Erythroblast (primary cell): ENCODE results near the gene CELSR3.

Experiments
- DNase-seq, 2 experiments: peaks; one replicate each; lab custom pipeline; 2025; lab: John Stamatoyannopoulos, UW
- GATA1 ChIP-seq: IDR thresholded peaks from 2 replicates; pipeline ENCODE4 v1.6.1; 2011; ENCODE audit warnings: low read depth, mild to moderate bottlenecking, control low read depth, low read length, moderate library complexity
- POLR2A ChIP-seq: IDR thresholded peaks from 2 replicates; pipeline ENCODE4 v1.6.1; 2011; ENCODE audit warnings: mild to moderate bottlenecking, low read length

The CELSR3 gene, protein sequence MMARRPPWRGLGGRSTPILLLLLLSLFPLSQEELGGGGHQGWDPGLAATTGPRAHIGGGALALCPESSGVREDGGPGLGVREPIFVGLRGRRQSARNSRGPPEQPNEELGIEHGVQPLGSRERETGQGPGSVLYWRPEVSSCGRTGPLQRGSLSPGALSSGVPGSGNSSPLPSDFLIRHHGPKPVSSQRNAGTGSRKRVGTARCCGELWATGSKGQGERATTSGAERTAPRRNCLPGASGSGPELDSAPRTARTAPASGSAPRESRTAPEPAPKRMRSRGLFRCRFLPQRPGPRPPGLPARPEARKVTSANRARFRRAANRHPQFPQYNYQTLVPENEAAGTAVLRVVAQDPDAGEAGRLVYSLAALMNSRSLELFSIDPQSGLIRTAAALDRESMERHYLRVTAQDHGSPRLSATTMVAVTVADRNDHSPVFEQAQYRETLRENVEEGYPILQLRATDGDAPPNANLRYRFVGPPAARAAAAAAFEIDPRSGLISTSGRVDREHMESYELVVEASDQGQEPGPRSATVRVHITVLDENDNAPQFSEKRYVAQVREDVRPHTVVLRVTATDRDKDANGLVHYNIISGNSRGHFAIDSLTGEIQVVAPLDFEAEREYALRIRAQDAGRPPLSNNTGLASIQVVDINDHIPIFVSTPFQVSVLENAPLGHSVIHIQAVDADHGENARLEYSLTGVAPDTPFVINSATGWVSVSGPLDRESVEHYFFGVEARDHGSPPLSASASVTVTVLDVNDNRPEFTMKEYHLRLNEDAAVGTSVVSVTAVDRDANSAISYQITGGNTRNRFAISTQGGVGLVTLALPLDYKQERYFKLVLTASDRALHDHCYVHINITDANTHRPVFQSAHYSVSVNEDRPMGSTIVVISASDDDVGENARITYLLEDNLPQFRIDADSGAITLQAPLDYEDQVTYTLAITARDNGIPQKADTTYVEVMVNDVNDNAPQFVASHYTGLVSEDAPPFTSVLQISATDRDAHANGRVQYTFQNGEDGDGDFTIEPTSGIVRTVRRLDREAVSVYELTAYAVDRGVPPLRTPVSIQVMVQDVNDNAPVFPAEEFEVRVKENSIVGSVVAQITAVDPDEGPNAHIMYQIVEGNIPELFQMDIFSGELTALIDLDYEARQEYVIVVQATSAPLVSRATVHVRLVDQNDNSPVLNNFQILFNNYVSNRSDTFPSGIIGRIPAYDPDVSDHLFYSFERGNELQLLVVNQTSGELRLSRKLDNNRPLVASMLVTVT (N-terminal part only)

GRCh38 chr3:48662753-48663488 is at the start of gene CELSR3:
Gene CELSR3 (minus strand): TSS chr3:48662886. CDS start chr3:48662634, 252 bp downstream.
- peak; percentile 90 to 91 for DNase-seq
- no peak for TF ChIP-seq POLR2A

DNA sequence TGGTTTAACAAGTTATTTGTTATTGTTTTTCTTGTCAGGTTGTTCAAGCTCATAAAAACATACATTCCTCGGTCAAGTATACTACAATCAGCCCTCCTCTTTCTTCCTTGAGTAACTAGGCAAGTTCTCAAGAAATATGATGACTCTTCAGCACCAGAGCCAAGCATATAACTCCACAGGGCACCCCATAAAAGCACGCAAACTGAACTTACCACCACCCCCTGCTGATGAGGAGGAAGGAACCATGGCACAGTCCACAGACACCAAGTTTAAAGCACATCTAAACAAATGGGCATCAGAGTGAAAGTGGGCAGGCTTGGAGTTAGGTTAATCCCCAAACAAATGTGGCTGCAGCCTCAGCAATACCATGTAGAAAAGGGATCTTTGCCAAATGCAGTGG is 49.0 kb upstream of the CELSR3 start:
- DNase-seq, result no peak
- TF ChIP-seq GATA1 (no peak), POLR2A (no peak)

- DNase-seq, result no peak
- TF ChIP-seq POLR2A (no peak), GATA1 (no peak)
Measured at GRCh38 chr3:48709051-48709461, 46.4 kb upstream of the CELSR3 start.

- DNase-seq, result no peak
- no peak for TF ChIP-seq POLR2A
- no peak for TF ChIP-seq GATA1
Measured at GRCh38 chr3:48708481-48708889, 45.8 kb upstream of the CELSR3 start.

DNA sequence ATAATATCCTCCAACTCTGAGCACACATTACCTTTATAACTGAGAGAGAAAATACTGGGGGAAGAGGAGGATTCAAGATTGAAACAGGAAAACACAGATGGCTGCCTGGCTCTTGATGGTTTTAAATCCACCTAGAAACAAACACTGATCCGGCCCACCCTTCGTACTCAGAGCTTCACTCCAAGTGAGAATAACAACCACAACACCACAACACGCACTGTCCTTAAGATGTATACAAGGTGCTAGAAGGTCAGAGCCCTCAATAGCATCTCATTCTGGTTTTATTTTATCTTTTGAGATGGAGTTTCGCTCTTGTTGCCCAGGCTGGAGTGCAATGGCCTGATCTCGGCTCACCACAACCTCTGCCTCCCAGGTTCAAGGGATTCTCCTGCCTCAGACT is 44.5 kb upstream of the CELSR3 start:
- TF ChIP-seq POLR2A, result no peak
- no peak for TF ChIP-seq GATA1
- DNase-seq, result no peak

GRCh38 chr3:48702320-48702920 is 39.7 kb upstream of the CELSR3 start:
- no peak for TF ChIP-seq GATA1
- peak in 1 of 2 experiments; percentile 45 for DNase-seq

GRCh38 chr3:48700731-48701405 is 38.2 kb upstream of the CELSR3 start:
- TF ChIP-seq GATA1, result no peak
- TF ChIP-seq POLR2A, result no peak
- DNase-seq, result no peak

DNA sequence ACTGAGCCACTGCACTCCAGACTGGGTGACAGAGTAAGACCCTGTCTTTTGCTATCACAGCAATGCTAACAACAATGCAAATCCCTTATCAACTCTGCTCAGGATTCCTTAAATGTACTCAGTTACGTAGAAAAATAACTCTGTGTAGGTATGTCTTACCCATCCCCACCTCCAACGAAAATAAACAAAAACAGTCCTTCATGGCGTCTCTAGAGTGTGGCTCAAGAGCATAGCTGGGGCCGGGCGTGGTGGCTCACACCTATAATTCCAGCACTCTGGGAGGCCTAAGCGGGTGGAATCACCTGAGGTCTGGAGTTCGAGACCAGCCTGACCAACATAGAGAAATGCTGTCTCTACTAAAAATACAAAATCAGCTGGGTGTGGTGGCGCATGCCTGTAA is 36.2 kb upstream of the CELSR3 start:
- no peak for DNase-seq
- TF ChIP-seq POLR2A (no peak), GATA1 (no peak)

GRCh38 chr3:48697952-48698351 is 35.3 kb upstream of the CELSR3 start:
- no peak for TF ChIP-seq POLR2A
- no peak for TF ChIP-seq GATA1
- DNase-seq, result no peak

DNA sequence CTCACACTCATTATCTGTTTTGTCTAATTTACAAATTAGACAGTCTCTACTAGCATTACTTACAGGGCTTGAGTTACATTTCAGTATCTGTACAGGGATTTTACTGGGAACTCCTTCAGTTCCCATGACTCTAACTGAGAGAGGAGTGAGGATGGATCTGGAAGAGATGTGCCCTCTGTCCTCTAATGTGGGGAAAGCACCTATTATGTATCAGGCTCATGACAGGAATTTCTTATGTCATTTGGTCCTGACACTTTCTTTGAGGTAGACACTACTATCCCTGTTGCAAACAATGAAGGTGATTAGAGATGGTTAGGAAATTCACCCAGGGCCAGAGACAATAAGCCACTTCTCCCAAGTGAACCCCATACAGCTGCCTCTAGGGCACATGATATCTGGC is 33.9 kb upstream of the CELSR3 start:
- TF ChIP-seq POLR2A, result no peak
- TF ChIP-seq GATA1, result no peak
- DNase-seq, result no peak

GRCh38 chr3:48696156-48696555 is 33.5 kb upstream of the CELSR3 start:
- no peak for TF ChIP-seq POLR2A
- TF ChIP-seq GATA1, result no peak
- no peak for DNase-seq

DNA sequence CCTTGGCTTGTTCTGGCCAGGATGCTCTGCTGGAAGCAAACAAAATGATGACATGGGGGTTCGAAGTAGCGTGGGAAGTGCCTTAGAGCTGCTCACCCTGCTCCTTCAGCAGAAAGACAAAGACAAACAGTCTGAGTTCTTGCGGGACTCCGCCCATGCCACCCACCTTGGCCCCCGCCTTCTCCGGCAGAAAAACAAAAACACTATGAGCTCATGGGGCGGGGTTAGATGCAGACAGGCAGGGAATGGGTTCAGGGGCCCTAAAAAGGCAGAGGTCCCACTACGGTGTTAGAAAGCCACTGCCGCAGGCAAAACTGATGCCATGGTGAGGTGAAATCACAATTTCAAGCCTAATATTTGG is 32.7 kb upstream of the CELSR3 start:
- no peak for DNase-seq
- TF ChIP-seq POLR2A (no peak), GATA1 (no peak)
